Measurements from ENCODE around the gene INHBE. TPM values are rescaled to one million over a fixed set of nuclear protein-coding genes. Genes with fewer than 3 reads are reported as not detected.
"Not testable (repeated sequence)": the region's sequence is repeated elsewhere in the genome, so short reads cannot be mapped to it uniquely, and the experiment has no call there.

INHBE gene
- total RNA-seq, 1 donor from 2014 or later, result 0.26 TPM

DNA sequence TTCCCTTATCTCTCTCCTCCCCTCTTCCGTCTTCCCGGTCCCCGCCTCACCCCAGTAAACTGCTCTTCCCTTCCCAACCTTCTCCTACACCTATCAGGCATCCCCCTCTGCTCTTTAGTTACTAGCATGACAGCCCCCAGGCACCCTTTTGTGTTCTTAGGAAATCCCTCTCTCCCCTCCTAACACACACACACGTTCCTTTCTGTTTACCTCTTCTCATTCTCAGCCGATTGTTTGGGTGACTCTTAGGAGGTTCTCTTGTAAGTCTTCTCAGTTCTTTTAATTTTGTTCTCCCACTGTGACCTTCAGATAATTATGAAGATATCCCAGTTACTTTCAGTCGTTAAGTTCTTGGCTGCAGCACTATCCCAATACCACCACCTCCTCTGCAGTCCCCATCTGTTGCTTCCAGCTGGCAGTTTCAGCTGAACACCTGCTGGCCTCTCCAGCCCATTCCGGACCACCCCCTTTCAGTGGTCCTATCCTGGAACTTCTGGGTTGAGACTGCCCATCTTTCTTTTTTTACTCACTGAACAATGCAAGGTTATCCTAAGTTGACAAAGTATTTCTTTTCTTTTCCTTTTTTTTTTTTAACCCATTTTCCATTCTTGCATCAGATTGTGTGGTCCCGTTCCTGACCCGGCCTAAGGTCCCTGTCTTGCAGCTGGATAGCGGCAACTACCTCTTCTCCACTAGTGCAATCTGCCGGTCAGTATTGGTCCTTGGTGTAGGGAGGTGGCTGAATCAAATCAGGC is 33.5 kb downstream of the INHBE start:
- FAIRE-seq (no peak), DNase-seq (ENCODE audit: low read depth) (no peak)
- H3K27me3 ChIP-seq (ENCODE audit: control insufficient read depth, insufficient read depth, low read length), result no peaks in the 10 kb centered on the region
- peaks cover 24% of the 10 kb centered on the region for H3K36me3 ChIP-seq (ENCODE audit: control insufficient read depth, insufficient read depth, low read length)
- peak overlapping the region; percentile 76 for H3K4me3 ChIP-seq (ENCODE audit: low read depth, low read length)
- TF ChIP-seq, protein P1, sequence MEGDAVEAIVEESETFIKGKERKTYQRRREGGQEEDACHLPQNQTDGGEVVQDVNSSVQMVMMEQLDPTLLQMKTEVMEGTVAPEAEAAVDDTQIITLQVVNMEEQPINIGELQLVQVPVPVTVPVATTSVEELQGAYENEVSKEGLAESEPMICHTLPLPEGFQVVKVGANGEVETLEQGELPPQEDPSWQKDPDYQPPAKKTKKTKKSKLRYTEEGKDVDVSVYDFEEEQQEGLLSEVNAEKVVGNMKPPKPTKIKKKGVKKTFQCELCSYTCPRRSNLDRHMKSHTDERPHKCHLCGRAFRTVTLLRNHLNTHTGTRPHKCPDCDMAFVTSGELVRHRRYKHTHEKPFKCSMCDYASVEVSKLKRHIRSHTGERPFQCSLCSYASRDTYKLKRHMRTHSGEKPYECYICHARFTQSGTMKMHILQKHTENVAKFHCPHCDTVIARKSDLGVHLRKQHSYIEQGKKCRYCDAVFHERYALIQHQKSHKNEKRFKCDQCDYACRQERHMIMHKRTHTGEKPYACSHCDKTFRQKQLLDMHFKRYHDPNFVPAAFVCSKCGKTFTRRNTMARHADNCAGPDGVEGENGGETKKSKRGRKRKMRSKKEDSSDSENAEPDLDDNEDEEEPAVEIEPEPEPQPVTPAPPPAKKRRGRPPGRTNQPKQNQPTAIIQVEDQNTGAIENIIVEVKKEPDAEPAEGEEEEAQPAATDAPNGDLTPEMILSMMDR (IDR thresholded peaks at IDR 0.05; ENCODE audit: insufficient read depth, low read length, severe bottlenecking), result no peak

DNA sequence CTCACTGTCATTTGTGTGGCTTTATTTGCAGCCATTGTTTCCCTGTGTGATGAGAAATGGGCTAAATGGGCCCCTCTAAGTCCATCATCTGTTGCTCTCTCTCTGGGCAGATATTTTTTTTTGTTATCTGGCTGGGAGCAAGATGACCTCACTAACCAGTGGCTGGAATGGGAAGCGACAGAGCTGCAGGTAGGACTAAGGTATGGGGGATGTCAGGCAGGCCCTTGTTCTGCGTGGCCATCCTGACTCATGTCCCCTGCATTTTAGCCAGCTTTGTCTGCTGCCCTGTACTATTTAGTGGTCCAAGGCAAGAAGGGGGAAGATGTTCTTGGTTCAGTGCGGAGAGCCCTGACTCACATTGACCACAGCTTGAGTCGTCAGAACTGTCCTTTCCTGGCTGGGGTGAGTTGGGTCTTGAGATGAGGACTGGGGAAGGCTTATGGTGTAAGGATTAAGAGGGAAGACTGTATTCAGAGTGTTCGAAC is 34.1 kb downstream of the INHBE start:
- TF ChIP-seq, protein P1 (IDR thresholded peaks at IDR 0.05; ENCODE audit: insufficient read depth, low read length, severe bottlenecking), result no peak
- Histone ChIP-seq H3K36me3 (ENCODE audit: control insufficient read depth, insufficient read depth, low read length) (peaks cover 24% of the 10 kb centered on the region), H3K27me3 (ENCODE audit: control insufficient read depth, insufficient read depth, low read length) (no peaks in the 10 kb centered on the region), H3K4me3 (ENCODE audit: low read depth, low read length) (peak overlapping the region; percentile 76)
- DNase-seq (ENCODE audit: low read depth), result no peak
- FAIRE-seq, result no peak

DNA sequence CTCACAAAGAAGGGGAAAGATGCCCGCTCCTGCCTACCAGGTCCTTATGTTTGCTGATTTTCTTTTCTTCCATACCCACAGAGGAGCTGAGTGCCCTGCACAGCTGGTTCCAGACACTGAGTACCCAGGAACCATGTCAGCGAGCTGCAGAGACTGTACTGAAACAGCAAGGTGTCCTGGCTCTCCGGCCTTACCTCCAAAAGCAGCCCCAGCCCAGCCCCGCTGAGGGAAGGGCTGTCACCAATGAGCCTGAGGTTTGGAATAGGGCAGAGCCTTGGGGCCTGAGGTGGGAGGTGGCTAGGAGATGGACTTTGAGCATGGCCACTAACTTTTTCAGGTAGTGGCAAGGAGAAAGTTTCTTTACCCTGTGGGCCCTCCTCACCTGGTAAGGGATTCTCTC is 35.0 kb downstream of the INHBE start:
- no peak for FAIRE-seq
- TF ChIP-seq, protein P1 (IDR thresholded peaks at IDR 0.05; ENCODE audit: insufficient read depth, low read length, severe bottlenecking), result no peak
- no peak for DNase-seq (ENCODE audit: low read depth)
- Histone ChIP-seq H3K36me3 (ENCODE audit: control insufficient read depth, insufficient read depth, low read length) (peaks cover 24% of the 10 kb centered on the region), H3K4me3 (ENCODE audit: low read depth, low read length) (no peak overlapping the region), H3K27me3 (ENCODE audit: control insufficient read depth, insufficient read depth, low read length) (no peaks in the 10 kb centered on the region)

DNA sequence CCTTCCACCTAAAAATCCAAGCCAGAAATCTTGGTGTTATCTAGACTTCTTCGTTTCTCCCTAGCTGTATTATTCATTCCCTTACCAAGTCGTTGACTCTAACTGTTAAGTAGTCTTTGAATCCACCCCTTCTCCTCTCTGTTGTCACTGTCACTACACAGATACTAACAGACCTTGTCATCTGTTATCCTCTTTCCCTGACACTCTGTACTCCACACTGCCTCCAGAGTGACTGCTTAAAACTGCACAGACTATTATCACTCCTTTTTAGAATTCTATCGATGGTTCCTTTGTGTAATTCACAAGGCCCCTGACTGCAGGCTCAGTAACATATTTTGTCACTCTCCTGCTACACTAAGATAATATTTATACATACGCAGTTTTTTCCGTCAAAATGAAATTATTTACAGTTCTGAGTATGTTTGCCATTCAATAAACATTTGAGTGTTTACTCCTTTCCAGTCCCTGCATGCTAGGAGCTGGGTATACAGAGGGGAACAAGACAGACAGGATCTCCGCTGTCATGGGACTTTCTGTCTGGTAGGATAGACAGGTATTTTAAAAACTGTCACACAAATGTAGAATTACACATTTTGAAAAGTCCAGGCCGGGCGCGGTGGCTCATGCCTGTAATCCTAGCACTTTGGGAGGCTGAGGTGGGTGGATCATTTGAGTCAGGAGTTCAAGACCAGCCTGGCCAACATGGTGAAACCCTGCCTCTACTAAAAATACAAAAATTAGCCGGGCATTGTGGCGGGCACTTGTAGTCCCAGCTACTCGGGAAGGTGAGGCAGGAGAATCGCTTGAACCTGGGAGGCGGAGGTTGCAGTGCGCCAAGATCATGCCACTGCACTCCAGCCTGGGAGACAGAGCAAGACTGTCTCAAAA is 36.5 kb downstream of the INHBE start:
- no peaks in the 10 kb centered on the region for H3K27me3 ChIP-seq (ENCODE audit: control insufficient read depth, insufficient read depth, low read length)
- FAIRE-seq (no peak), DNase-seq (ENCODE audit: low read depth) (no peak)
- H3K36me3 ChIP-seq (ENCODE audit: control insufficient read depth, insufficient read depth, low read length), result peaks cover 25% of the 10 kb centered on the region
- TF ChIP-seq, protein P1 (IDR thresholded peaks at IDR 0.05; ENCODE audit: insufficient read depth, low read length, severe bottlenecking), result no peak
- no peak overlapping the region for H3K4me3 ChIP-seq (ENCODE audit: low read depth, low read length)

DNA sequence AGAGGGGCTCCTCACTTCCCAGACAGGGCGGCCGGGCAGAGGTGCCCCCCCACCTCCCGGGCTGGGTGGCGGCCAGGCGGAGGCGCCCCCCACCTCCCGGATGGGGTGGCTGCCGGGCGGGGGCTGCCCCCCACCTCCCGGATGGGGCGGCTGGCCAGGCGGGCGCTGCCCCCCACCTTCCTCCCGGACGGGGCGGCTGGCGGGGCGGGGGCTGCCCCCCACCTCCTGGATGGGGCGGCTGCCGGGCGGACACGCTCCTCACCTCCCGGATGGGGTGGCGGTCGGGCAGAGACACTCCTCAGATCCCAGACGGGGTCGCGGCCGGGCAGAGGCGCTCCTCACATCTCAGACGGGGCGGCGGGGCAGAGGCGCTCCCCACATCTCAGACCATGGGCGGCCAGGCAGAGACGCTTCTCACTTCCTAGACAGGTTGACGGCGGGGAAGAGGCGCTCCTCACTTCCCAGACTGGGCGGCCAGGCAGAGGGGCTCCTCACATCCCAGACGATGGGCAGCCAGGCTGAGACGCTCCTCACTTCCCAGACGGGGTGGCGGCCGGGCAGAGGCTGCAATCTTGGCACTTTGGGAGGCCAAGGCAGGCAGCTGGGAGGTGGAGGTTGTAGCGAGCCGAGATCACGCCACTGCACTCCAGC is 40.1 kb downstream of the INHBE start:
- not testable (repeated sequence) for FAIRE-seq; DNase-seq (ENCODE audit: low read depth); H3K4me3 ChIP-seq (ENCODE audit: low read depth, low read length); H3K27me3 ChIP-seq (ENCODE audit: control insufficient read depth, insufficient read depth, low read length)
- H3K36me3 ChIP-seq (ENCODE audit: control insufficient read depth, insufficient read depth, low read length), result peaks cover 33% of the 10 kb centered on the region

DNA sequence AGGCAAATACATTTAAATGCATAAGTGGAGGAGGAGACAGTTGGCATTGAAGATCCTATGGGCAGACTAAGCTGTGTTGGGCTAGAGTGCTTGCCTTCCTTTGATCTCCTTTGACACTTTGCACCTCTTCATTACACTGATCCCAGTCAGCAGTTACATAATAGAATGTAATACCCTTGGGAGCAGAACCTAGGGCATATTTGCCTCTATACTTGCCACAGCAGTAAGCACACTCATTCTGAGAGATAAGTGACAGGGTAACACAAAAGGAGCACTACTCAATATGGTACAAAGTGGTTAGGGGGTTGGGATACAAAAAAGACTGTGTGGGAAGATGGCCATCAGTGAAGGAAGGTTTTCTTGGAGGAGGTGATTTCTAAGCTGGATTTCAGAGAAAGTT is 41.7 kb downstream of the INHBE start:
- FAIRE-seq (no peak), DNase-seq (ENCODE audit: low read depth) (no peak)
- Histone ChIP-seq H3K36me3 (ENCODE audit: control insufficient read depth, insufficient read depth, low read length) (peaks cover 32% of the 10 kb centered on the region), H3K4me3 (ENCODE audit: low read depth, low read length) (no peak overlapping the region), H3K27me3 (ENCODE audit: control insufficient read depth, insufficient read depth, low read length) (no peaks in the 10 kb centered on the region)
- TF ChIP-seq, protein P1 (IDR thresholded peaks at IDR 0.05; ENCODE audit: insufficient read depth, low read length, severe bottlenecking), result no peak

All from bronchial epithelial cell (primary cell).